PC-9 (cell line): ENCODE measurements around the gene EFEMP2.

Experiments
- CTCF ChIP-seq: fragments of 200-600 bp; sonication (generic); conservative IDR thresholded peaks from 2 replicates; pipeline ENCODE4 v1.6.1; 2017; ENCODE audit warnings: mixed run types, antibody characterized with exemption, mild to moderate bottlenecking, moderate library complexity
- EZH2 ChIP-seq: fragments of 200-600 bp; sonication (generic); IDR thresholded peaks from 2 replicates; pipeline ENCODE4 v1.8.0; 2017; ENCODE audit warnings: antibody characterized with exemption, low read depth

- TF ChIP-seq CTCF (no peak), EZH2 (no peak)
These were observed 28.2 kb downstream of the EFEMP2 start for GRCh38 chr11:65844231-65844872.
